H9 (cell line): ENCODE data around the gene ROBO2. TPM values are rescaled to one million over a fixed set of nuclear protein-coding genes. Genes with fewer than 3 reads are reported as not detected.

ENCODE experiments used
- DNase-seq: peaks from one replicate; pipeline ENCODE4 v3.0.0-alpha.2; 2017
- H2AFZ ChIP-seq: one replicate; pipeline ENCODE4 v1.6.1; 2013; ENCODE audit warnings: mild to moderate bottlenecking, low read length, control low read depth, moderate library complexity
- H2AK5ac ChIP-seq: 2 replicates; pipeline ENCODE4 v1.6.1; 2013; ENCODE audit warnings: low read length, control low read depth, mixed read lengths; ENCODE audit not compliant: insufficient read length
- H2BK120ac ChIP-seq: one replicate; pipeline ENCODE4 v1.6.1; 2013; ENCODE audit warnings: low read depth, mild to moderate bottlenecking, low read length, control low read depth, inconsistent platforms; ENCODE audit not compliant: poor library complexity, severe bottlenecking
- H2BK12ac ChIP-seq: 2 replicates; pipeline ENCODE4 v1.6.1; 2013; ENCODE audit warnings: low read length, control low read depth, mixed read lengths, low read depth; ENCODE audit not compliant: insufficient read length
- H2BK15ac ChIP-seq: 2 replicates; pipeline ENCODE4 v1.6.1; 2013; ENCODE audit warnings: low read depth, low read length, control low read depth
- H2BK20ac ChIP-seq: one replicate; pipeline ENCODE4 v1.6.1; 2013; ENCODE audit warnings: low read depth, mild to moderate bottlenecking, low read length, control low read depth, inconsistent platforms; ENCODE audit not compliant: poor library complexity, severe bottlenecking
- H2BK5ac ChIP-seq: 2 replicates; pipeline ENCODE4 v1.6.1; 2013; ENCODE audit warnings: low read length, control low read depth, mixed read lengths; ENCODE audit not compliant: insufficient read length
- H3K14ac ChIP-seq: 2 replicates; pipeline ENCODE4 v1.6.1; 2013; ENCODE audit warnings: low read length, control low read depth; ENCODE audit not compliant: insufficient read depth
- H3K18ac ChIP-seq: 2 replicates; pipeline ENCODE4 v1.6.1; 2013; ENCODE audit warnings: low read depth, mild to moderate bottlenecking, mixed read lengths, low read length, control low read depth; ENCODE audit not compliant: insufficient read length
- H3K23ac ChIP-seq: 2 replicates; pipeline ENCODE4 v1.6.1; 2013; ENCODE audit warnings: low read length, control low read depth, mixed read lengths, low read depth; ENCODE audit not compliant: insufficient read length
- H3K23me2 ChIP-seq: 2 replicates; pipeline ENCODE4 v1.6.1; 2013; ENCODE audit warnings: low read depth, mild to moderate bottlenecking, mixed read lengths, low read length, control low read depth; ENCODE audit not compliant: insufficient read length, poor library complexity, severe bottlenecking
- H3K27ac ChIP-seq: 2 replicates; pipeline ENCODE4 v1.5.1; 2013; ENCODE audit warnings: low read length, control low read depth, mixed read lengths, low read depth; ENCODE audit not compliant: insufficient read length
- H3K27me3 ChIP-seq: 2 replicates; pipeline ENCODE4 v1.6.1; 2013; ENCODE audit warnings: low read length, control low read depth, inconsistent platforms; ENCODE audit not compliant: insufficient read depth
- H3K4ac ChIP-seq: 2 replicates; pipeline ENCODE4 v1.6.1; 2013; ENCODE audit warnings: low read depth, mild to moderate bottlenecking, control low read depth, inconsistent platforms, low read length, moderate library complexity
- H3K4me1 ChIP-seq: 2 replicates; pipeline ENCODE4 v1.6.1; 2013; ENCODE audit warnings: low read length, control low read depth, inconsistent platforms; ENCODE audit not compliant: insufficient read depth
- H3K4me2 ChIP-seq: 2 replicates; pipeline ENCODE4 v1.6.1; 2013; ENCODE audit warnings: low read length, control low read depth, mixed read lengths; ENCODE audit not compliant: insufficient read length, insufficient read depth
- H3K56ac ChIP-seq: 2 replicates; pipeline ENCODE4 v1.6.1; 2013; ENCODE audit warnings: low read depth, mild to moderate bottlenecking, mixed read lengths, low read length, control low read depth; ENCODE audit not compliant: insufficient read length
- H3K79me1 ChIP-seq: 2 replicates; pipeline ENCODE4 v1.6.1; 2013; ENCODE audit warnings: low read depth, mild to moderate bottlenecking, moderate library complexity, low read length, control low read depth, inconsistent platforms; ENCODE audit not compliant: insufficient read depth, poor library complexity, severe bottlenecking
- H3K79me2 ChIP-seq: 2 replicates; pipeline ENCODE4 v1.6.1; 2013; ENCODE audit warnings: low read length, control low read depth, inconsistent platforms; ENCODE audit not compliant: insufficient read depth
- H3K9ac ChIP-seq: 2 replicates; pipeline ENCODE4 v1.6.1; 2013; ENCODE audit warnings: low read length, control low read depth, mixed read lengths; ENCODE audit not compliant: insufficient read length; ENCODE audit errors: extremely low read depth
- H3K9me3 ChIP-seq: one replicate; pipeline ENCODE4 v1.6.1; 2013; ENCODE audit warnings: low read depth, low read length, inconsistent platforms; ENCODE audit not compliant: control insufficient read depth
- H3T11ph ChIP-seq: one replicate; pipeline ENCODE4 v1.6.1; 2013; ENCODE audit warnings: mild to moderate bottlenecking, low read length, control low read depth, inconsistent platforms
- H4K20me1 ChIP-seq: one replicate; pipeline ENCODE4 v1.6.1; 2013; ENCODE audit not compliant: control insufficient read depth, insufficient read length, insufficient read depth
- H4K5ac ChIP-seq: 2 replicates; pipeline ENCODE4 v1.6.1; 2013; ENCODE audit warnings: low read depth, mild to moderate bottlenecking, mixed read lengths, low read length, control low read depth; ENCODE audit not compliant: insufficient read length
- H4K8ac ChIP-seq: replicated peaks from 2 replicates; pipeline ENCODE4 v1.6.1; 2013; ENCODE audit warnings: low read length, control low read depth, mixed read lengths, low read depth; ENCODE audit not compliant: insufficient read length
- H4K91ac ChIP-seq: 2 replicates; pipeline ENCODE4 v1.6.1; 2013; ENCODE audit warnings: low read depth, mild to moderate bottlenecking, moderate library complexity, mixed read lengths, low read length, control low read depth; ENCODE audit not compliant: insufficient read length
- H3K27ac Mint-ChIP-seq, 3 experiments: 2 replicates in 2 of 3; 3 replicates in 1 of 3; pipeline ENCODE4 v1.8.0; 2020 to 2021; ENCODE audit warnings: mixed read lengths in 3 of 3, mild to moderate bottlenecking in 1 of 3, moderate library complexity in 1 of 3
- H3K27me3 Mint-ChIP-seq: 2 replicates; pipeline ENCODE4 v1.8.0; 2021; ENCODE audit warnings: low read depth, mild to moderate bottlenecking, moderate library complexity, mixed read lengths
- H3K36me3 Mint-ChIP-seq, 3 experiments: 2 replicates in 2 of 3; 3 replicates in 1 of 3; pipeline ENCODE4 v1.8.0; 2020 to 2021; ENCODE audit warnings: low read depth in 3 of 3, mixed read lengths in 3 of 3; ENCODE audit not compliant: insufficient read depth in 1 of 3
- H3K4me1 Mint-ChIP-seq, 2 experiments: 2 replicates each; pipeline ENCODE4 v1.8.0; 2020; ENCODE audit warnings: mixed read lengths in 2 of 2
- H3K4me3 Mint-ChIP-seq, 2 experiments: 2 replicates in 1 of 2; 3 replicates in 1 of 2; pipeline ENCODE4 v1.8.0; 2020 to 2021; ENCODE audit warnings: mild to moderate bottlenecking in 2 of 2, mixed read lengths in 2 of 2, moderate library complexity in 1 of 2
- H3K9me3 Mint-ChIP-seq, 2 experiments: 2 replicates in 1 of 2; 3 replicates in 1 of 2; pipeline ENCODE4 v1.8.0; 2020; ENCODE audit warnings: mild to moderate bottlenecking in 2 of 2, mixed read lengths in 2 of 2, moderate library complexity in 1 of 2
- WGBS: extraction: QIAGEN DNeasy Blood & Tissue Kit; methylation state at CpG from one replicate; pipeline ENCODE4 v1.1.7; 2013; ENCODE audit warnings: missing lambda C conversion rate, low lambda C conversion rate, mixed read lengths; ENCODE audit not compliant: insufficient read length; ENCODE audit errors: extremely low coverage; 5-methylcytosine and 5-hydroxymethylcytosine counted together
- total RNA-seq: library from RNA; stranded (reverse); gene quantifications from 2 replicates; pipeline ENCODE4 v1.2.1, GENCODE V29; 2021
- TF ChIP-seq, protein P1 (sequence below): fragments of 200-600 bp; sonication (generic); conservative IDR thresholded peaks from 3 replicates; pipeline ENCODE4 v1.8.0; 2021; ENCODE audit warnings: antibody characterized with exemption, mild to moderate bottlenecking

ROBO2 gene
- total RNA-seq, 1 experiment from 2014 or later = 2.3 TPM

DNA sequence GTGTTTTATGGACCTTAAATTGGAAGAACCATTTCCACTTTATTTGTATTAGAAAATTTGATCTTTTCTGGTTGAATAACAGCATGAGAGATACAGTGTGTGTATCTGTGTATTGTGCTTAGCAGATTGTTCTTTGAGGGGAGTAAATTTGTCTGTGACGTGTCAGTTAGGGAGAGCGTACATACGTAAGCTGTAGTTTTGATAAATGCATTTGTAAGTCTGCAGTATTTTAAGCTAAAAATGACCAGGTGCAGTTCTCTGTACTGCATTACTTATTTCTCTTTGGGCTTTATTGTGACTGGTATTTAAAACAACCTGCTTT is 264.8 kb downstream of the ROBO2 start:
- H2AFZ ChIP-seq = no peak overlapping the region
- H3K9me3 Mint-ChIP-seq = no peaks in the 10 kb centered on the region
- peaks cover 11 to 17% of the 10 kb centered on the region in 2 experiments for H3K4me1 Mint-ChIP-seq
- no peak overlapping the region for H4K91ac ChIP-seq
- no peaks in the 10 kb centered on the region for H3K23me2 ChIP-seq
- no peaks in the 10 kb centered on the region for H4K20me1 ChIP-seq
- H3K23ac ChIP-seq = no peak overlapping the region
- TF ChIP-seq, protein P1, sequence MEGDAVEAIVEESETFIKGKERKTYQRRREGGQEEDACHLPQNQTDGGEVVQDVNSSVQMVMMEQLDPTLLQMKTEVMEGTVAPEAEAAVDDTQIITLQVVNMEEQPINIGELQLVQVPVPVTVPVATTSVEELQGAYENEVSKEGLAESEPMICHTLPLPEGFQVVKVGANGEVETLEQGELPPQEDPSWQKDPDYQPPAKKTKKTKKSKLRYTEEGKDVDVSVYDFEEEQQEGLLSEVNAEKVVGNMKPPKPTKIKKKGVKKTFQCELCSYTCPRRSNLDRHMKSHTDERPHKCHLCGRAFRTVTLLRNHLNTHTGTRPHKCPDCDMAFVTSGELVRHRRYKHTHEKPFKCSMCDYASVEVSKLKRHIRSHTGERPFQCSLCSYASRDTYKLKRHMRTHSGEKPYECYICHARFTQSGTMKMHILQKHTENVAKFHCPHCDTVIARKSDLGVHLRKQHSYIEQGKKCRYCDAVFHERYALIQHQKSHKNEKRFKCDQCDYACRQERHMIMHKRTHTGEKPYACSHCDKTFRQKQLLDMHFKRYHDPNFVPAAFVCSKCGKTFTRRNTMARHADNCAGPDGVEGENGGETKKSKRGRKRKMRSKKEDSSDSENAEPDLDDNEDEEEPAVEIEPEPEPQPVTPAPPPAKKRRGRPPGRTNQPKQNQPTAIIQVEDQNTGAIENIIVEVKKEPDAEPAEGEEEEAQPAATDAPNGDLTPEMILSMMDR = no peak
- H2BK5ac ChIP-seq = no peak overlapping the region
- no peaks in the 10 kb centered on the region for H3K27me3 Mint-ChIP-seq
- no peak overlapping the region for H3T11ph ChIP-seq
- H3K9me3 ChIP-seq = no peaks in the 10 kb centered on the region
- no peak overlapping the region for H4K8ac ChIP-seq
- no peak overlapping the region for H3K4me2 ChIP-seq
- WGBS = no CpG with 5 or more reads among the region's 3 CpGs
- H3K27ac ChIP-seq = no peak overlapping the region
- no peak for DNase-seq
- H3K79me2 ChIP-seq = no peaks in the 10 kb centered on the region
- H3K36me3 Mint-ChIP-seq = no peaks in the 10 kb centered on the region
- H2BK15ac ChIP-seq = no peak overlapping the region
- H3K27ac Mint-ChIP-seq = no peak overlapping the region
- no peak overlapping the region for H2BK12ac ChIP-seq
- no peak overlapping the region for H3K56ac ChIP-seq
- no peaks in the 10 kb centered on the region for H3K79me1 ChIP-seq
- no peak overlapping the region for H3K4ac ChIP-seq
- no peak overlapping the region for H2AK5ac ChIP-seq
- H2BK20ac ChIP-seq = no peak overlapping the region
- H3K27me3 ChIP-seq = no peaks in the 10 kb centered on the region
- no peak overlapping the region for H2BK120ac ChIP-seq
- no peak overlapping the region for H3K9ac ChIP-seq
- no peak overlapping the region for H3K4me3 Mint-ChIP-seq
- no peak overlapping the region for H4K5ac ChIP-seq
- H3K4me1 ChIP-seq = peaks cover 4% of the 10 kb centered on the region; the same call in 1 of the 2 replicates
- H3K18ac ChIP-seq = no peak overlapping the region
- no peak overlapping the region for H3K14ac ChIP-seq
